GM12874 (cell line): Measurements from ENCODE around the gene MYO1D.

Experiments used
- TF ChIP-seq, protein P1 (sequence below): IDR thresholded peaks from 2 replicates; pipeline ENCODE4 v1.5.1; 2011; ENCODE audit warnings: low read depth, mild to moderate bottlenecking, control low read depth, low read length, moderate library complexity; ENCODE audit not compliant: insufficient read depth

Gene MYO1D

GRCh38 chr17:32695864-32696263 is 181.1 kb downstream of the MYO1D start:
- TF ChIP-seq, protein P1, sequence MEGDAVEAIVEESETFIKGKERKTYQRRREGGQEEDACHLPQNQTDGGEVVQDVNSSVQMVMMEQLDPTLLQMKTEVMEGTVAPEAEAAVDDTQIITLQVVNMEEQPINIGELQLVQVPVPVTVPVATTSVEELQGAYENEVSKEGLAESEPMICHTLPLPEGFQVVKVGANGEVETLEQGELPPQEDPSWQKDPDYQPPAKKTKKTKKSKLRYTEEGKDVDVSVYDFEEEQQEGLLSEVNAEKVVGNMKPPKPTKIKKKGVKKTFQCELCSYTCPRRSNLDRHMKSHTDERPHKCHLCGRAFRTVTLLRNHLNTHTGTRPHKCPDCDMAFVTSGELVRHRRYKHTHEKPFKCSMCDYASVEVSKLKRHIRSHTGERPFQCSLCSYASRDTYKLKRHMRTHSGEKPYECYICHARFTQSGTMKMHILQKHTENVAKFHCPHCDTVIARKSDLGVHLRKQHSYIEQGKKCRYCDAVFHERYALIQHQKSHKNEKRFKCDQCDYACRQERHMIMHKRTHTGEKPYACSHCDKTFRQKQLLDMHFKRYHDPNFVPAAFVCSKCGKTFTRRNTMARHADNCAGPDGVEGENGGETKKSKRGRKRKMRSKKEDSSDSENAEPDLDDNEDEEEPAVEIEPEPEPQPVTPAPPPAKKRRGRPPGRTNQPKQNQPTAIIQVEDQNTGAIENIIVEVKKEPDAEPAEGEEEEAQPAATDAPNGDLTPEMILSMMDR = no peak

- TF ChIP-seq, protein P1 = no peak
Measured at GRCh38 chr17:32693194-32693897, 183.6 kb downstream of the MYO1D start.

GRCh38 chr17:32692179-32692578 is 184.7 kb downstream of the MYO1D start:
- TF ChIP-seq, protein P1 = no peak

DNA sequence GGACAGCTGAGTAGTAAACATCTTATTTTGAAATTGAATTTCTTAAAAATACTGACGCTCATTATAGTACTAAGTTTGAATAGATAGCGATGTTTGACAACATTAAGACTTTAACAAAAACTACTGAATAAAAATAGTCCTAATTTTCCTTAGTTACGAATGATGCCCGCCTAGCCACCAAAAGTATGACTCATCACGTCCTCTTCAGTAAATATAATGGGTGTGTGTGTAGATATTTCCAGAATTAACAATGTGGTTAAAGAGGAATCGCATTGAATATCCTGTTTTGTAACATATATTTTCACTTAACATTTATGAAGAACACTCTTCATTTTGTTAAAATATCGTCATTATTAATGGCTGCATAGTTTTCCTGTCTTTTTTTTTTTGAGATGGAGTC is 187.6 kb downstream of the MYO1D start:
- TF ChIP-seq, protein P1 = no peak

DNA sequence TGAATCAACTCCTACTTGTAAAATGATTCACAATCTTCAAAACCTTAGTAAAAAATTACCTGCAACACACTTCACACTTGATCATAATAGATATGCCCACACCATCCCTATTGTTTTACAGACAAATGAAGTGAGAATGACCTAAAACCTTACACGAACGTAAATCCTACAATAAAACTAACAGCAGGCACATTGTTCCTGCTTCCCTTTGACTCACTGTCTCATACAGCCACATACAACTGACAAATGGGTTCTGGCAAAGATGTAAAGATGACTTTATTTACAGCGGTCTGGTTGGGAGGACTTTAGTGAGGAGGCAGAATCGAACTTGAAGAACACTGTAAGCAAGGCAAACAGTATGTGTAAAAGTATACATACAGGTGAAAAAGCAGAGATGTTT is 188.7 kb downstream of the MYO1D start:
- TF ChIP-seq, protein P1 = no peak

DNA sequence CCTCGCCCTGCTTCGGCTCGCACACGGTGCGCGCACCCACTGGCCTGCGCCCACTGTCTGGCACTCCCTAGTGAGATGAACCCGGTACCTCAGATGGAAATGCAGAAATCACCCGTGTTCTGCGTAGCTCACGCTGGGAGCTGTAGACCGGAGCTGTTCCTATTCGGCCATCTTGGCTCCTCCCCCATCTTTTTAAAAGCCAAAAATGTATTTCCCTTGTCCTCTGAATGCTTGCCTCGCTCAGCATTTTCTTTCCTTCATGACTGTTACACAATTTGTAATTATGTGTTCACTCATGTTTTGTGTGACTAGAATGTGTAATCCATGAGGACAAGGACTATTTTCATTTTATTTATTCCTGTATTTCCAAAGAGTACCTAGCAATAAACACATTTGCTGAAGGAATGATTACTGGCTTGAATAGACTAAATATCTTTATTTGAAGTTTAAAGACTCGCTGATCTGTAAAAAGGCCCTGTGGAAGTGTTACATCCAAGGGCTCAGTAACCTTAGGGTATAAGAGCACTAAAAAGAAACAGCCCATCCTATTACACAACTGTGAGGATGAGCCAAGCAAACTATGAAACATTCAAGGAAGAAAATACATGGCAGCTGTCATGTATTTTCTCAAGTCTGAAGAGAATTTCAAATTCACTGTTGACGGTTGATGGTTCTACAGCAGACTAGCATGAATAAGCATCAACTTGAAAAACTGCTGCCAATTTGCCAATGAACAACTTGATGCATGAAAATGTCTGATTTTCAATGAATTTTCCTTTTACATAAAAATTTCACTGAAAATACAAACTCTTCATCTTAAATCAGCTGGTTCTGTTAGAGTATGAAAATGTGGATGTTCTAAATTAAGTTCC is 192.6 kb downstream of the MYO1D start:
- TF ChIP-seq, protein P1 = no peak

GRCh38 chr17:32673964-32674363 is 203.0 kb downstream of the MYO1D start:
- TF ChIP-seq, protein P1 = no peak
